HG03469 (cell line): ENCODE results near the gene RDH5.
"Not testable (repeated sequence)": the region's sequence is repeated elsewhere in the genome, so short reads cannot be mapped to it uniquely, and the experiment has no call there.

Experiments
- ATAC-seq: cut with Tn5 transposase; IDR thresholded peaks from one replicate; pipeline ENCODE4 v1.9.1; 2021; ENCODE audit warnings: mild to moderate bottlenecking, moderate library complexity, moderate number of reproducible peaks; ENCODE audit not compliant: unreplicated experiment

The RDH5 gene

GRCh38 chr12:55743406-55744339 is 23.5 kb downstream of the RDH5 start:
- no peak for ATAC-seq

GRCh38 chr12:55744340-55745030 is 24.3 kb downstream of the RDH5 start:
- no peak for ATAC-seq

- no peak for ATAC-seq
Observed at GRCh38 chr12:55745361-55746173, 25.4 kb downstream of the RDH5 start.

GRCh38 chr12:55746174-55746912 is 26.1 kb downstream of the RDH5 start:
- no peak for ATAC-seq

- no peak for ATAC-seq
Observed at GRCh38 chr12:55746913-55747231, 26.7 kb downstream of the RDH5 start.

- ATAC-seq: no peak
Observed at GRCh38 chr12:55748230-55748993, 28.2 kb downstream of the RDH5 start.

- ATAC-seq: no peak
Observed at GRCh38 chr12:55755246-55755645, 35.1 kb downstream of the RDH5 start.

- no peak for ATAC-seq
Observed at GRCh38 chr12:55757701-55758100, 37.5 kb downstream of the RDH5 start.

GRCh38 chr12:55758575-55758974 is 38.4 kb downstream of the RDH5 start:
- not testable (repeated sequence) for ATAC-seq

- no peak for ATAC-seq
Observed at GRCh38 chr12:55760663-55761062, 40.5 kb downstream of the RDH5 start.

- ATAC-seq: no peak
Observed at GRCh38 chr12:55762646-55763045, 42.5 kb downstream of the RDH5 start.

- no peak for ATAC-seq
Observed at GRCh38 chr12:55765736-55766290, 45.6 kb downstream of the RDH5 start.

GRCh38 chr12:55767156-55767555 is 47.0 kb downstream of the RDH5 start:
- no peak for ATAC-seq

GRCh38 chr12:55771736-55772135 is 51.5 kb downstream of the RDH5 start:
- no peak for ATAC-seq
